ENCODE data around the gene RNGTT.
"Not testable (repeated sequence)": the region's sequence is repeated elsewhere in the genome, so short reads cannot be mapped to it uniquely, and the experiment has no call there.

The RNGTT gene

DNA sequence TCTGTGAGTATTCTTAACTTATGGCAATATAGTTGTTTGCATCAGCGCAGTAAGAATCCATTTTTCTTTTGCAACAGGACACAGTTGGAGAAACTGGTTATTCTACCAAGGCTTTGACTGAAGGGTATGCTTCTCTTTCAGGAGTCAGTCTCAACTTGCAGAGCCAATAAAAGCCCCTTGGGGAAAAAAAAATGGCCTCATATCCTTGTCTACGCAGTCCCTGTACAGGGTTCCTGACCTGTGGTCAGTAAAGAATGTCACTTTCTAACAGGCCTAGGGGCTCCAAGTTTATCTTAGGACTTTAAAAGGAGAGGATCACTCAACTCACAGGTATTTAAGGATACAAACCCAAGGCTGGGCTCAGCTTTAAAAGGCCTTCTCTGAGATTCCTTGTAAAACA, 6.9 kb upstream of the RNGTT start:
- no peak for DNase-seq (ENCODE audit: low spot score)

DNA sequence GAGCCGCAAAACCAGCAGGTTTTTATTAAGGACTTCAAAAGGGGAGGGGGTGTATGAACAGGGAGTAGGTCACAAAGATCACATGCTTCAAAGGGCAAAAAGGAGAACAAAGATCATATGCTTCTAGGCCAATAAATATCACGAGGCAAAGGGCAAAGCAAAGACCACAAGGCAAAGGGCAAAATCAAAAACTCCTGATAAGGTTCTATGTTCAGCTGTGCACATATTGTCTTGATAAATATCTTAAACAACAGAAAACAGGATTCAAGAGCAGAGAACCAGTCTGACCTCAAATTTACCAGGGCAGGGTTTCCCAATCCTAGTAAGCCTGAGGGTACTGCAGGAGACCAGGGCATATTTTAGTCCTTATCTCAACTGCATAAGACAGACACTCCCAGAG, 5.8 kb upstream of the RNGTT start:
- not testable (repeated sequence) for DNase-seq (ENCODE audit: low spot score)

GRCh38 chr6:88967891-88968290, 4.5 kb upstream of the RNGTT start:
- DNase-seq (ENCODE audit: low spot score) = no peak

DNA sequence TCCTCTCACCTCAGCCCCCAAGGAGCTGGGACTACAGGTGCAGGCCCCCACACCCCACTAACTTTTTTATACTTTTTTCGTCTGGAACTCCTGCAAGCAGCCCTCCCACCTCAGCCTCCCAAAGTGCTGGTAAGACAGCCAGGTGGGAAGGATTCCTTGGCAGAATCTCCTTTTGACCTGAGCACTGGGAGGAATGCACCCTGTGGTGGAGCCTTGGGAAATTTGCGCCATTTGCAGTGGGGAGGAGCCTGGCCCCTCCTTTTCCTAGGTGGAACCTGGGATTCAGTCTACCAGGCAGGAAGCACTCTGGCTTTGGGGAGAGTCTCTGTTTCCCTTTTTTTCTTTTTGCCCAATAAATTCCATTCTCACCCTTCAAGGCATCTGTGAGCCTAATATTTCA, 2.3 kb upstream of the RNGTT start:
- no peak for DNase-seq (ENCODE audit: low spot score)

DNA sequence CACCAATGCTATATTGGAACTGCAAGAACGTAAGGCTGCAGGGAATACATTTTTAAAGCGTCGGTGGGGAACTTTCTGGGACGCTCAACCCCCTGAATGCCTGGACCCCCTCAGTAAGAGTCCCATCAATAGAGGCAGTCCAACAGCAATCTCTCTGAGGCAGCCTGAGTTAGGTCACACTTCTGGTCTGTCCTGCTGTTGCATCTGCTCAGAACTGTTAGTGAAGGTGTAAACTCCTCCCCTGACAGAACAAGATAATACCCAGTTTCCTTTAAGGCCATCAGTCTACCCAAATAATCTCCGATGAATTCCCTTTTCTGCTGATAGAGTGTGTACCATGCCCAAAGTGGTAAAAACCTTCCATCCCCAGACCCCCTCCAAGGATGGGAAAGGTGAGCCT, 1.1 kb upstream of the RNGTT start:
- no peak for DNase-seq (ENCODE audit: low spot score)

DNA sequence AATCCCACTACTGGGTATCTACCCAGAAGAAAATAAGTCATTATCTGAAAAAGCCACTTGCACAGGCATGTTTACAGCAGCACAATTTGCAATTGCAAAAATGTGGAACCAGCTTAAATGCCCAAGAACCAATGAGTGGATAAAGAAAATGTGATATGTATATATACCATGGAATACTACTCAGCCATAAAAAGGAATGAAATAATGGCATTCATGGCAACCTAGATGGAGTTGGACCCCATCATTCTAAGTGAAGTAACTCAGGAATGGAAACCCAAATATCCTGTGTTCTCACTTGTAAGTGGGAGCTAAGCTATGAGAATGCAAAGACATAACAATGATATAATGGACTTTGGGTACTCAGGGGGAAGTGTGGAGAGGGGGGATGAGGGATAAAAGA, 4.6 kb downstream of the RNGTT start:
- DNase-seq (ENCODE audit: low spot score) = no peak

- DNase-seq (ENCODE audit: low spot score) = no peak
These were observed 9.7 kb downstream of the RNGTT start for GRCh38 chr6:88953550-88954386.

- DNase-seq (ENCODE audit: low spot score) = no peak
These were observed 11.2 kb downstream of the RNGTT start for GRCh38 chr6:88952065-88952704.

- DNase-seq (ENCODE audit: low spot score) = no peak
These were observed 17.9 kb downstream of the RNGTT start for GRCh38 chr6:88945415-88946008.

- no peak for DNase-seq (ENCODE audit: low spot score)
These were observed 29.9 kb downstream of the RNGTT start for GRCh38 chr6:88933521-88933920.

- not testable (repeated sequence) for DNase-seq (ENCODE audit: low spot score)
These were observed 31.4 kb downstream of the RNGTT start for GRCh38 chr6:88932019-88932418.

GRCh38 chr6:88922775-88923548, 40.5 kb downstream of the RNGTT start:
- no peak for DNase-seq (ENCODE audit: low spot score)

DNA sequence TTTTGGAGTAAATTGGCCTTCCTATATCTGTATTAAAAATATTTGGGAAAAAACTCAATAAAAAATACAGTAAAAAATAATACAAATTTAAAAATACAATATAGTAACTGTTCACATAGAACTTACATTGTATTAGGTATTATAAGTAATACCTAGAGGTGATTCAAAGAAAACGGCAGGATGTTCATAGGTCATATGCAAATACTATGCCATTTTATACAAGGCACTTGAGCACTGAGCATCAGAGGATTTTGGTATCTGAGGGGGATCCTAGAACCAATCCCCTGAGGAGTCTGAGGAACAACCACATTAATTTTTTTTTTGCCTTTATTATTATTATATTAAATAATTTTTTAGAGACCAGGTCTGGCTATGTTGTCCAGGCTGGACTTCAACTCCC, 41.7 kb downstream of the RNGTT start:
- DNase-seq (ENCODE audit: low spot score) = no peak

DNA sequence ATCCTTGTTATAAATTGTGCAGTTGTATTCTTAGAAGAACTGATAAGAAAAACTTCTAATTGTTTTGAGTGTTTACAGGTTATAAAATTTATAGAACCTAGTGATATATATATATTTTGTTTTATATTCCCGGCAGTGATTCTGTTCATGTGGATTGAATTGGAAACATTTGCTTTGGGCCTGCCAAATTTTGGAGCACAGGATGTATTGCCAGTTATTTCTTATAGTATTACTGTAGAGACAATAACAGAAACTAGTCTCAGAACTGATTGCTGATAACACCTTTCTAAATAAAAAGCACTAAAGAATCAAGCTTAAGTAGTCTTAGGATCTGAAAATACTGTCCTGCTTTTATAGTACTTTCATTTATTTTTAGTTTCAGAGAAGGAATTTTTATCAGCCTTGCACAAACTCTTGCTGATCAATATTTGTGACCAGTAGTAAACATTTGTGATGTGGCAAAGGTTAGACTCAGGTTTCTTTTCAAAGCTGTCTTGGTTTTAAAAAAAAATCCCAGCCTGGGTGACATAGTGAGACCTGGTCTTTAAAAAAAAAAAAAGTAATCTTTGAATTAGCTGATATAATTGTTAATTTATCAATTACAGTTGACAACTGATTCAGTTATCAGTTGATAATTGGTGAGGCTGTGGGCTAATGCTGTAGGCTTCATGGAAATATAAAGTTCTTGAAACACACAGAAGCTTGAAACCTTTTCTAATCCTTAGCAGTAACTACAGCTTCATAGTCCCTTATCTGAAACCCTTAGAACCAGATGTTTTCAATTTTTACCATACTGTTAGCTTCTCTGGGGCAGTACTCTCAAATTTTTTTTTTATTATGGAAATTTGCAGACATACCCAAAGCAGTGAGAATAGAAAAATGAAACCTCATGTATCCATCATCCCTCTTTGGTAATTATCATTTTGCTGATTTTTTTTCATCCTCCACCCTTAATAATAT, 42.4 kb downstream of the RNGTT start:
- DNase-seq (ENCODE audit: low spot score) = no peak

DNA sequence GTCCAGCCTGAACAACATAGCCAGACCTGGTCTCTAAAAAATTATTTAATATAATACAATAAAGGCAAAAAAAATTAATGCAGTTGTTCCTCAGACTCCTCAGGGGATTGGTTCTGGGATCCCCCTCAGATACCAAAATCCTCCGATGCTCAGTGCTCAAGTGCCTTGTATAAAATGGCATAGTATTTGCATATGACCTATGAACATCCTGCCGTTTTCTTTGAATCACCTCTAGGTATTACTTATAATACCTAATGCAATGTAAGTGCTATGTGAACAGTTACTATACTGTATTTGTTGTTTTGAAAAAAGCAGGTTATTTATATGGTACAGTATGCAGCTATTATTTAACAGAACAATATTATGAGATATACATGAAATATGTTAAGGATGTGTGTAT, 43.3 kb downstream of the RNGTT start:
- no peak for DNase-seq (ENCODE audit: low spot score)

GRCh38 chr6:88919032-88919431, 44.4 kb downstream of the RNGTT start:
- no peak for DNase-seq (ENCODE audit: low spot score)

GRCh38 chr6:88916615-88917208, 46.7 kb downstream of the RNGTT start:
- DNase-seq (ENCODE audit: low spot score) = no peak

GRCh38 chr6:88914895-88915598, 48.4 kb downstream of the RNGTT start:
- DNase-seq (ENCODE audit: low spot score) = no peak

DNA sequence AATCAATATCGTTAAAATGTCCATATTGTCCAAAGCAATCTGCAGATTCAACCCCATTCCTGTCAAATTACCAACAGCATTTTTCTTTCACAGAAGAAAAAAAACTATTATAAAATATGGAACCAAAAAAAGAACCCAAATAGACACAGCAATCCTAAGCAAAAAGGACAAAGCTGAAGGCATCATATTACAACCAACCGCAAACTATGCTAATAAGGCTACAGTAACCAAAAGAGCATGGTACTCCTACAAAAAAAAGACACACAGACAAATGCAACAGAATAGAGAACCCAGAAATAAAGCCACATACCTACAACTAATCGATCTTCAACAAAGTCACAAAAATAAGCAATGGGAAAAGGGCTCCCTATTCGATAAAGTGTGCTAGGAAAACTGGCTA, 49.2 kb downstream of the RNGTT start:
- no peak for DNase-seq (ENCODE audit: low spot score)

DNA sequence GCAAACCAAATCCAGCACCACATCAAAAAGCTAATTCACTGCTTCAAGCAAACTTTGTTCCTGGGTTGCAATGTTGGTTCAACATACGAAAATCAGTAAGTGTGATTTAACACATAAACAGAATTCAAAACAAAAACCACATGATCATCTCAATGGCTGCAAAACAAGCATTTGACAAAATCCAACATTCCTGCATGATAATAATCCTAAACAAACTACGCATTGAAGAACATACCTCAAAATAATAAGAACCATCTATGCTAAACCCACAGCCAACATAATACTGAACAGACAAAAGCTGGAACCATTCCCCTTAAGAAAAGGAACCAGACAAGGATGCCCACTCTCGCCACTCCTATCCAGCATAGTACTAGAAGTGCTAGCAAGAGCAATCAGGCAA, 49.9 kb downstream of the RNGTT start:
- DNase-seq (ENCODE audit: low spot score) = no peak
